H1 (cell line): ENCODE measurements around the gene MBLAC2. TPM values are rescaled to one million over a fixed set of nuclear protein-coding genes. Genes with fewer than 3 reads are reported as not detected.

Experiments
- CTCF ChIA-PET: fragments of 300-600 bp; sonication (Branson Sonifier 250); formaldehyde crosslinking; loops from one replicate; lab custom pipeline; 2021; ENCODE audit not compliant: partially characterized antibody; lab: Charles Lee
- POLR2A ChIA-PET: fragments of 300-600 bp; sonication (Branson Sonifier 250); formaldehyde crosslinking; loops from one replicate; lab custom pipeline; 2021; ENCODE audit warnings: inconsistent platforms; ENCODE audit not compliant: partially characterized antibody; lab: Charles Lee
- DNase-seq, 2 experiments: peaks; one replicate each; pipeline versions ENCODE4 v3.0.0 to v3.0.0-alpha.2; 2010 to 2022; ENCODE audit warnings: low spot score in 2 of 2, low read depth in 1 of 2, mixed read lengths in 1 of 2
- FAIRE-seq: peaks from 2 replicates; lab custom pipeline; 2011; peaks lifted over from hg19 to GRCh38; lab: Jason Lieb, UNC
- H2AFZ ChIP-seq: 2 replicates; pipeline ENCODE4 v1.8.1; 2012; ENCODE audit warnings: low read length, inconsistent platforms
- H2AK5ac ChIP-seq: 2 replicates; pipeline ENCODE4 v1.6.1; 2013; ENCODE audit warnings: low read depth, low read length
- H2BK120ac ChIP-seq: replicated peaks from 2 replicates; pipeline ENCODE3; 2013; ENCODE audit warnings: low read depth, low read length, inconsistent platforms
- H2BK12ac ChIP-seq: 2 replicates; pipeline ENCODE4 v1.6.1; 2013; ENCODE audit warnings: low read depth, low read length
- H2BK15ac ChIP-seq: 2 replicates; pipeline ENCODE4 v1.6.1; 2013; ENCODE audit warnings: low read length
- H2BK20ac ChIP-seq: 2 replicates; pipeline ENCODE4 v1.6.1; 2013; ENCODE audit warnings: low read length
- H2BK5ac ChIP-seq: 2 replicates; pipeline ENCODE4 v1.6.1; 2013; ENCODE audit warnings: low read depth, low read length
- H3K14ac ChIP-seq: 2 replicates; pipeline ENCODE4 v1.6.1; 2013; ENCODE audit warnings: inconsistent platforms; ENCODE audit not compliant: insufficient read length
- H3K18ac ChIP-seq: 2 replicates; pipeline ENCODE4 v1.6.1; 2013; ENCODE audit warnings: low read length; ENCODE audit errors: extremely low read depth
- H3K23ac ChIP-seq: 2 replicates; pipeline ENCODE4 v1.6.1; 2013; ENCODE audit warnings: inconsistent platforms; ENCODE audit not compliant: insufficient read length
- H3K23me2 ChIP-seq: 2 replicates; pipeline ENCODE4 v1.6.1; 2013; ENCODE audit warnings: low read depth, low read length
- H3K27ac ChIP-seq: 2 replicates; pipeline ENCODE4 v1.6.1; 2011; ENCODE audit warnings: low read depth, low read length, inconsistent platforms
- H3K27me3 ChIP-seq, 4 experiments: replicated peaks in 1 of 4; 1 replicate in 1 of 4; 2 replicates in 3 of 4; pipeline versions ENCODE4 v1.6.1 to v1.8.1; 2011 to 2013; ENCODE audit warnings: low read length in 3 of 4, mild to moderate bottlenecking in 3 of 4, inconsistent platforms in 2 of 4, mixed read lengths in 2 of 4, moderate library complexity in 1 of 4; ENCODE audit not compliant: control insufficient read depth in 3 of 4, insufficient read depth in 3 of 4; ENCODE audit errors: extremely low read depth in 1 of 4
- H3K36me3 ChIP-seq, 4 experiments: 2 replicates each; pipeline versions ENCODE4 v1.6.1 to v1.8.1; 2011 to 2013; ENCODE audit warnings: mild to moderate bottlenecking in 4 of 4, low read length in 3 of 4, moderate library complexity in 2 of 4, control low read depth in 1 of 4, inconsistent platforms in 1 of 4; ENCODE audit not compliant: insufficient read depth in 4 of 4, control insufficient read depth in 2 of 4
- H3K4ac ChIP-seq: replicated peaks from 2 replicates; pipeline ENCODE3; 2013; ENCODE audit warnings: low read length, low read depth, mixed read lengths, inconsistent platforms; ENCODE audit not compliant: insufficient read length
- H3K4me1 ChIP-seq, 4 experiments: replicated peaks in 1 of 4; 1 replicate in 1 of 4; 2 replicates in 3 of 4; pipeline versions ENCODE4 v1.6.1 to v1.8.1; 2011 to 2013; ENCODE audit warnings: low read length in 3 of 4, inconsistent platforms in 2 of 4, mixed read lengths in 1 of 4; ENCODE audit not compliant: insufficient read depth in 4 of 4, control insufficient read depth in 3 of 4
- H3K4me2 ChIP-seq, 2 experiments: 2 replicates each; pipeline versions ENCODE4 v1.6.1 to v1.8.1; 2011 to 2013; ENCODE audit warnings: low read depth in 2 of 2, low read length in 2 of 2, control low read depth in 1 of 2, inconsistent platforms in 1 of 2, mild to moderate bottlenecking in 1 of 2; ENCODE audit not compliant: insufficient read depth in 1 of 2
- H3K4me3 ChIP-seq, 4 experiments: fragments of 200-600, 300-600 bp in 1 of 4; sonication (generic), shearing (Covaris generic), sonication (Bioruptor Twin) in 1 of 4; 2 replicates each; pipeline versions ENCODE4 v1.5.1 to v1.8.1; 2011 to 2016; ENCODE audit warnings: low read length in 4 of 4, low read depth in 3 of 4, control low read depth in 2 of 4, inconsistent platforms in 2 of 4, mild to moderate bottlenecking in 2 of 4, mixed read lengths in 1 of 4, moderate library complexity in 1 of 4; ENCODE audit not compliant: insufficient read depth in 2 of 4; ENCODE audit errors: extremely low read depth in 1 of 4
- H3K56ac ChIP-seq: replicated peaks from 2 replicates; pipeline ENCODE3; 2013; ENCODE audit warnings: low read depth, mild to moderate bottlenecking, mixed read lengths, low read length, inconsistent platforms; ENCODE audit not compliant: insufficient read length
- H3K79me1 ChIP-seq: 2 replicates; pipeline ENCODE4 v1.6.1; 2013; ENCODE audit warnings: low read depth, low read length, control low read depth
- H3K79me2 ChIP-seq, 2 experiments: 2 replicates each; pipeline versions ENCODE4 v1.6.1 to v1.8.1; 2012 to 2013; ENCODE audit warnings: low read length in 2 of 2, mild to moderate bottlenecking in 2 of 2, inconsistent platforms in 1 of 2; ENCODE audit not compliant: insufficient read depth in 2 of 2, control insufficient read depth in 1 of 2
- H3K9ac ChIP-seq, 4 experiments: replicated peaks in 1 of 4; 1 replicate in 1 of 4; 2 replicates in 3 of 4; pipeline versions ENCODE4 v1.6.1 to v1.8.1; 2011 to 2013; ENCODE audit warnings: low read depth in 3 of 4, low read length in 3 of 4, control low read depth in 2 of 4, mild to moderate bottlenecking in 2 of 4, moderate library complexity in 2 of 4, inconsistent platforms in 1 of 4; ENCODE audit errors: extremely low read depth in 1 of 4
- H3K9me3 ChIP-seq, 2 experiments: 2 replicates each; pipeline versions ENCODE4 v1.6.1 to v1.8.1; 2012 to 2013; ENCODE audit warnings: mild to moderate bottlenecking in 2 of 2, moderate library complexity in 2 of 2, control low read depth in 1 of 2, inconsistent platforms in 1 of 2, low read depth in 1 of 2, low read length in 1 of 2, mixed read lengths in 1 of 2; ENCODE audit not compliant: insufficient read depth in 2 of 2
- H4K20me1 ChIP-seq, 2 experiments: replicated peaks in 1 of 2; 2 replicates each; pipeline versions ENCODE3 to v1.8.1; 2011 to 2013; ENCODE audit warnings: inconsistent platforms in 2 of 2, low read length in 2 of 2, mild to moderate bottlenecking in 1 of 2; ENCODE audit not compliant: insufficient read depth in 2 of 2, control insufficient read depth in 1 of 2
- H4K5ac ChIP-seq: 2 replicates; pipeline ENCODE4 v1.6.1; 2013; ENCODE audit warnings: low read length, low read depth, mixed read lengths, inconsistent platforms; ENCODE audit not compliant: insufficient read length
- H4K8ac ChIP-seq: 2 replicates; pipeline ENCODE4 v1.8.0; 2013; ENCODE audit warnings: mild to moderate bottlenecking, moderate library complexity, low read length, inconsistent platforms; ENCODE audit not compliant: insufficient read depth; ENCODE audit errors: extremely low read depth
- H4K91ac ChIP-seq: replicated peaks from 2 replicates; pipeline ENCODE3; 2013; ENCODE audit warnings: low read length, mixed read lengths, inconsistent platforms; ENCODE audit not compliant: insufficient read length
- CBX5 ChIP-seq: fragments of 300-800, 300-1000 bp; sonication (generic); IDR thresholded peaks from 2 replicates; pipeline ENCODE4 v1.7.1; 2016; ENCODE audit warnings: antibody characterized with exemption, low read length, low read depth
- CTBP2 ChIP-seq: IDR thresholded peaks from 2 replicates; pipeline ENCODE4 v1.7.0; 2011; ENCODE audit warnings: borderline replicate concordance, mild to moderate bottlenecking, moderate library complexity, mixed read lengths, low read length; ENCODE audit not compliant: insufficient read depth, insufficient read length
- GABPA ChIP-seq: IDR thresholded peaks from 2 replicates; pipeline ENCODE4 v1.6.1; 2011; ENCODE audit warnings: mild to moderate bottlenecking, low read length, moderate library complexity, borderline replicate concordance; ENCODE audit not compliant: insufficient read depth
- KDM5A ChIP-seq: fragments of 200-600 bp; IDR thresholded peaks from 2 replicates; pipeline ENCODE4 v1.7.1; 2012; ENCODE audit warnings: mild to moderate bottlenecking, low read length, inconsistent platforms, mixed read lengths
- MAX ChIP-seq: IDR thresholded peaks from 2 replicates; pipeline ENCODE4 v1.6.1; 2012; ENCODE audit warnings: inconsistent platforms
- NANOG ChIP-seq: IDR thresholded peaks from 2 replicates; pipeline ENCODE4 v1.6.1; 2011; ENCODE audit warnings: low read length, low read depth, mild to moderate bottlenecking, inconsistent platforms; ENCODE audit not compliant: insufficient read depth, poor library complexity, severe bottlenecking
- PHF8 ChIP-seq: fragments of 200-600 bp; sonication (generic); conservative IDR thresholded peaks from 2 replicates; pipeline ENCODE4 v1.7.1; 2012; ENCODE audit warnings: low read depth, mild to moderate bottlenecking, inconsistent platforms, low read length, moderate library complexity
- RBBP5 ChIP-seq: IDR thresholded peaks from 2 replicates; pipeline ENCODE4 v1.7.1; 2012; ENCODE audit warnings: low read depth, mild to moderate bottlenecking, inconsistent platforms, low read length, moderate library complexity, borderline replicate concordance
- WGBS, 2 experiments: shearing (Covaris generic) in 1 of 2; methylation state at CpG; one replicate each; pipeline versions ENCODE4 v1.1.6 to v1.1.7; 2013 to 2015; ENCODE audit warnings: low lambda C conversion rate in 2 of 2, mixed read lengths in 2 of 2, inconsistent platforms in 1 of 2, low coverage in 1 of 2, missing lambda C conversion rate in 1 of 2; ENCODE audit not compliant: insufficient replicate concordance in 2 of 2, insufficient coverage in 1 of 2, insufficient read length in 1 of 2; ENCODE audit errors: extremely low coverage in 1 of 2, missing lambda C conversion rate in 1 of 2; 5-methylcytosine and 5-hydroxymethylcytosine counted together
- polyA plus RNA-seq, 7 experiments: library from polyadenylated mRNA; depleted of rRNA in 3 of 7; stranded (reverse) in 5 of 7; unstranded in 2 of 7; fragments of >200 nt in 5 of 7; fragments of 200-250 nt in 2 of 7; gene quantifications; 1 replicate in 5 of 7; 2 replicates in 1 of 7; 4 replicates in 1 of 7; pipeline versions ENCODE4 v1.2.1 to v1.2.3, GENCODE V29; 2011 to 2013; ENCODE audit warnings: missing spikeins in 2 of 7, mixed read lengths in 2 of 7
- total RNA-seq: library from RNA; stranded (reverse); fragmentation: NEBNext Ultra II Directional; extraction: Animal tissue kit (Norgen Biotek cat#: 25700); gene quantifications from 2 replicates; pipeline ENCODE4 v1.2.1, GENCODE V29; 2021

The MBLAC2 gene
- total and polyA plus RNA-seq, 2 of the 8 experiments (the other 6 are each of a cell fraction or from before 2014, with no cell fraction given): 2.8 to 6.7 TPM

DNA sequence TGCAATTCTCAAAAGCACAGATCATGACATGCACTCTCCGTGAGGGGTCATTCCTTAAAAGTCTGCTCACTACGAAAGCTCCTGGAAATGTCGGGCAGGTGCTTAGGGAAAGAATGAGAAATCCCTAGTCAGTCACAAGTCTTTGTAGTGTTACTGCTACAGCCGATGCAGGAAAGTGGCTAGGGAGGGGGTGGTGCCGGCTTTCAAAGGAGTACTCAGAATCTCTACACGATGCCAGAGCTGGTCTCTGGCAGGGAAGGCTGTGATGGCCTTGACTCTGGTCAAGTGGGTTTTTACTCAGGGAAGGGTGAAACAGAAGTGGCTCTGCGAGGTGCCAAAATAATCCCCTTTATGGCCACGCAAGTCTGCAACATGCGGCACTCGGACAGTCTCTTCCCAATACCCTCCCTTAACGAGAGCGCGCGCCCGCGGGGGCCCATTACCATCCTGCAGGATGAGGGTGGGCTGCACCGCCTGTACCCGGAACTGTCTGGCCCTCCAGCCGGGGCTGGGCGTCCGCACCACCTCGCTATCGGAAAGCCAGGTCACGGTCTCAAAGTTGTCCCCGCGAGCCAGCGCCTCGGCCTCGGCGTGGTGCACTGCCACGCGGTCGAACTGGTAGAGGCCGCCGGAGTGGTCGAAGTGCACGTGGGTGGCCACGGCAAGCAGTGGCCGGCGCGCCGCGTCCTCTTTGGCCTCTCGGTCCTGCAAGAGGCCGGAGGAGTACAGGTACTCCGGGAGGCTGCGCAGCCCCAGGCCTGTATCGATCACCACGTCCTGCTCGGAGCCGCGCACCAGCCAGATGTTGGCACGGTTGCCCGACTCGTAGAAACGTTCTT, 956 bp downstream of the MBLAC2 start:
- peak overlapping the region; percentile 23; the same call in 1 of the 2 replicates for H3K27ac ChIP-seq
- no peaks in the 10 kb centered on the region; the same call in 1 of the 2 replicates for H3K79me1 ChIP-seq
- POLR2A ChIA-PET: interaction anchor here (0.7 to 2.9 kb wide), 8 partner anchors 9 to 89 kb away, joined by 3 to 9 read pairs (median 4); partner anchors contain the start of genes ADGRV1 and CETN3
- H3K9me3 ChIP-seq: no peaks in the 10 kb centered on the region
- H2BK20ac ChIP-seq: no peak overlapping the region
- no peak overlapping the region for H3K14ac ChIP-seq
- WGBS, 2 experiments: 2% methylated on average over 43 of the region's 56 CpGs; no CpG with 5 or more reads in 1 of the 2 experiments
- H3K18ac ChIP-seq: peak overlapping the region; percentile 95
- peak overlapping the region; percentile 83 for H4K91ac ChIP-seq
- peak overlapping the region; percentile 73 for H4K5ac ChIP-seq
- peaks cover 24% of the 10 kb centered on the region for H3K23me2 ChIP-seq
- peak overlapping the region; percentile 93; the same call in 1 of the 2 replicates for H2BK15ac ChIP-seq
- H3K36me3 ChIP-seq: no peaks in the 10 kb centered on the region; a peak in 1 of 8 replicates
- peak overlapping the region; percentile 58 to 91 (median 86) for H3K4me3 ChIP-seq
- H3K79me2 ChIP-seq: peaks cover 4 to 45% of the 10 kb centered on the region in 2 experiments; a peak in 3 of 4 replicates
- CTCF ChIA-PET: interaction anchor here (0.8 to 1.7 kb wide), 6 partner anchors 31 to 109 kb away, joined by 3 to 8 read pairs (median 5); partner anchors contain the start of gene LYSMD3
- H3K27me3 ChIP-seq: no peaks in the 10 kb centered on the region
- H2BK120ac ChIP-seq: no peak overlapping the region
- peak overlapping the region; percentile 48 for H3K4ac ChIP-seq
- H2AK5ac ChIP-seq: no peak overlapping the region
- no peak overlapping the region for H3K23ac ChIP-seq
- H3K56ac ChIP-seq: peak overlapping the region; percentile 32
- DNase-seq: peak in 1 of 2 experiments; percentile 71
- peak overlapping the region; percentile 90 to 92 for H3K4me2 ChIP-seq
- peak overlapping the region; percentile 93 for H2AFZ ChIP-seq
- H4K8ac ChIP-seq: peak overlapping the region; percentile 97
- H3K9ac ChIP-seq: peak overlapping the region; percentile 57 to 79 (median 72)
- H4K20me1 ChIP-seq: no peaks in the 10 kb centered on the region
- peak overlapping the region; percentile 82 for H2BK12ac ChIP-seq
- peak overlapping the region; percentile 87 for H2BK5ac ChIP-seq
- FAIRE-seq: peak; percentile 42
- H3K4me1 ChIP-seq: peaks cover 3 to 18% (median 10%) of the 10 kb centered on the region in 4 experiments; a peak in 6 of 7 replicates
- no peak for TF ChIP-seq CBX5
- peak; percentile 89 for TF ChIP-seq MAX
- peak; percentile 37 for TF ChIP-seq CTBP2
- 0 out of 2 replicates have a peak, but pooled peaks have one; percentile 4 for TF ChIP-seq KDM5A
- TF ChIP-seq PHF8: peak; percentile 22
- TF ChIP-seq NANOG: no peak
- TF ChIP-seq GABPA: no peak
- 0 out of 2 replicates have a peak, but pooled peaks have one; percentile 23 for TF ChIP-seq RBBP5
